MCF 10A (cell line): ENCODE measurements around the gene SAT1. TPM values are rescaled to one million over a fixed set of nuclear protein-coding genes. Genes with fewer than 3 reads are reported as not detected.
"Not testable (repeated sequence)": the region's sequence is repeated elsewhere in the genome, so short reads cannot be mapped to it uniquely, and the experiment has no call there.

Experiments used
- BruUV-seq: library from RNA; stranded (reverse); fragments of 400-500 nt; replicated peaks from 2 replicates; lab custom pipeline; 2021; lab: Mats Ljungman, UMichigan
- CTCF ChIA-PET: fragments of 300-600 bp; sonication (Branson Sonifier 250); formaldehyde crosslinking; extraction: SDS; loops from one replicate; lab custom pipeline; 2021; ENCODE audit warnings: antibody characterized with exemption, inconsistent platforms; lab: Yijun Ruan, JAX
- POLR2A ChIA-PET: fragments of 300-600, 350-650 bp; sonication (Branson Sonifier 250); formaldehyde crosslinking; extraction: SDS; loops from one replicate; lab custom pipeline; 2020; ENCODE audit warnings: antibody characterized with exemption, inconsistent platforms; lab: Yijun Ruan, JAX
- DNase-seq: peaks from one replicate; pipeline ENCODE4 v3.0.0-alpha.2; 2018; ENCODE audit not compliant: unreplicated experiment
- H3K27ac Mint-ChIP-seq: one replicate; pipeline ENCODE4 v1.8.0; 2022; ENCODE audit warnings: mild to moderate bottlenecking, low read depth, mixed read lengths; ENCODE audit not compliant: unreplicated experiment
- H3K27me3 Mint-ChIP-seq: one replicate; pipeline ENCODE4 v1.8.0; 2022; ENCODE audit warnings: mixed read lengths; ENCODE audit not compliant: insufficient read depth, unreplicated experiment
- H3K36me3 Mint-ChIP-seq: one replicate; pipeline ENCODE4 v1.8.0; 2022; ENCODE audit warnings: mild to moderate bottlenecking, moderate library complexity, mixed read lengths; ENCODE audit not compliant: insufficient read depth, unreplicated experiment
- H3K4me1 Mint-ChIP-seq: one replicate; pipeline ENCODE4 v1.8.0; 2022; ENCODE audit warnings: mixed read lengths; ENCODE audit not compliant: insufficient read depth, unreplicated experiment
- H3K4me3 Mint-ChIP-seq: one replicate; pipeline ENCODE4 v1.8.0; 2022; ENCODE audit warnings: mild to moderate bottlenecking, moderate library complexity, mixed read lengths; ENCODE audit not compliant: unreplicated experiment
- H3K9me3 Mint-ChIP-seq: one replicate; pipeline ENCODE4 v1.8.0; 2022; ENCODE audit warnings: mixed read lengths; ENCODE audit not compliant: unreplicated experiment
- CTCF ChIP-seq: fragments of 200-600 bp; IDR thresholded peaks from one replicate; pipeline ENCODE4 v1.8.0; 2022; ENCODE audit warnings: antibody characterized with exemption, mild to moderate bottlenecking; ENCODE audit not compliant: unreplicated experiment
- intact Hi-C: fragments of 100-400 bp; cut with micrococcal nuclease; formaldehyde crosslinking; loops from 2 replicates; pipeline ENCODE4 v1.14.1; 2022
- total RNA-seq: library from RNA; stranded (reverse); gene quantifications from 2 replicates; pipeline ENCODE4 v1.2.3, GENCODE V29; 2022

The SAT1 gene
- total RNA-seq, 1 experiment from 2014 or later: 582 TPM

- no peaks in the 10 kb centered on the region for H3K9me3 Mint-ChIP-seq
- TF ChIP-seq CTCF: no peak
- H3K27me3 Mint-ChIP-seq: no peaks in the 10 kb centered on the region
- POLR2A ChIA-PET: interaction anchor here (0.6 kb wide), 1 partner anchor 93 kb away, joined by 4 read pairs; no protein-coding TSS in a partner anchor
- H3K4me1 Mint-ChIP-seq: no peaks in the 10 kb centered on the region
- H3K4me3 Mint-ChIP-seq: no peak overlapping the region
- BruUV-seq: no TSS peak
- DNase-seq: no peak
- CTCF ChIA-PET: interaction anchor here (1.0 kb wide), 1 partner anchor 136 kb away, joined by 4 read pairs; no protein-coding TSS in a partner anchor
- peaks cover 7% of the 10 kb centered on the region for H3K36me3 Mint-ChIP-seq
- H3K27ac Mint-ChIP-seq: no peak overlapping the region
- intact Hi-C loops: no loop called here
Observed at GRCh38 chrX:23765868-23766267, 17.1 kb upstream of the SAT1 start.

- Mint-ChIP-seq H3K4me1 (no peaks in the 10 kb centered on the region), H3K27me3 (no peaks in the 10 kb centered on the region), H3K4me3 (no peak overlapping the region), H3K27ac (no peak overlapping the region), H3K9me3 (no peaks in the 10 kb centered on the region), H3K36me3 (peaks cover 7% of the 10 kb centered on the region)
- ChIA-PET POLR2A (no interaction called here), CTCF (interaction anchor here (0.8 to 1.0 kb wide), 2 partner anchors 115 to 135 kb away, joined by 3 to 4 read pairs; no protein-coding TSS in a partner anchor)
- BruUV-seq: no TSS peak
- intact Hi-C loops: no loop called here
- TF ChIP-seq CTCF: no peak
- DNase-seq: no peak
Observed at GRCh38 chrX:23766650-23767551, 16.1 kb upstream of the SAT1 start.

- H3K4me3 Mint-ChIP-seq: no peak overlapping the region
- H3K27me3 Mint-ChIP-seq: no peaks in the 10 kb centered on the region
- POLR2A ChIA-PET: interaction anchor here (0.7 kb wide), 1 partner anchor 25 kb away, joined by 3 read pairs; no protein-coding TSS in a partner anchor
- intact Hi-C loops: no loop called here
- TF ChIP-seq CTCF: no peak
- CTCF ChIA-PET: interaction anchor here (0.6 kb wide), 1 partner anchor 133 kb away, joined by 3 read pairs; no protein-coding TSS in a partner anchor
- no TSS peak for BruUV-seq
- no peaks in the 10 kb centered on the region for H3K9me3 Mint-ChIP-seq
- H3K36me3 Mint-ChIP-seq: peaks cover 7% of the 10 kb centered on the region
- no peak overlapping the region for H3K27ac Mint-ChIP-seq
- DNase-seq: no peak
- H3K4me1 Mint-ChIP-seq: no peaks in the 10 kb centered on the region
Observed at GRCh38 chrX:23770142-23770541, 12.8 kb upstream of the SAT1 start.

GRCh38 chrX:23771086-23771485 lies 11.9 kb upstream of the SAT1 start:
- ChIA-PET CTCF (interaction anchor here (0.6 kb wide), 1 partner anchor 1267 kb away, joined by 4 read pairs; no protein-coding TSS in a partner anchor), POLR2A (interaction anchor here (0.7 kb wide), 1 partner anchor 686 kb away, joined by 3 read pairs; no protein-coding TSS in a partner anchor)
- H3K4me3 Mint-ChIP-seq, H3K36me3 Mint-ChIP-seq, H3K9me3 Mint-ChIP-seq, DNase-seq, BruUV-seq, intact Hi-C loops, H3K27me3 Mint-ChIP-seq, H3K4me1 Mint-ChIP-seq, H3K27ac Mint-ChIP-seq: not testable (repeated sequence)
